Neuron (in vitro differentiated cells): ENCODE results near the gene CD247.

Experiments used
- H2AFZ ChIP-seq: one replicate; pipeline ENCODE4 v1.6.1; 2013; ENCODE audit warnings: low read depth, mild to moderate bottlenecking, inconsistent platforms, low read length, moderate library complexity
- H3K27me3 ChIP-seq: one replicate; pipeline ENCODE4 v1.6.1; 2013; ENCODE audit warnings: low read length; ENCODE audit not compliant: insufficient read depth
- H3K36me3 ChIP-seq: one replicate; pipeline ENCODE4 v1.6.1; 2013; ENCODE audit warnings: low read length; ENCODE audit not compliant: insufficient read depth
- H3K4me1 ChIP-seq: one replicate; pipeline ENCODE4 v1.6.1; 2013; ENCODE audit warnings: low read length; ENCODE audit not compliant: insufficient read depth
- H3K4me3 ChIP-seq: 2 replicates; pipeline ENCODE4 v1.5.1; 2013; ENCODE audit warnings: mild to moderate bottlenecking, low read length, moderate library complexity
- H3K9me3 ChIP-seq: one replicate; pipeline ENCODE4 v1.6.1; 2013; ENCODE audit warnings: low read length

Gene CD247

GRCh38 chr1:167515461-167515860, 2.9 kb downstream of the CD247 start:
- Histone ChIP-seq H3K27me3 (no peaks in the 10 kb centered on the region), H3K9me3 (no peaks in the 10 kb centered on the region), H3K36me3 (no peaks in the 10 kb centered on the region), H2AFZ (no peak overlapping the region), H3K4me3 (no peak overlapping the region), H3K4me1 (no peaks in the 10 kb centered on the region)

- no peaks in the 10 kb centered on the region for H3K9me3 ChIP-seq
- H3K4me3 ChIP-seq = no peak overlapping the region
- no peaks in the 10 kb centered on the region for H3K4me1 ChIP-seq
- H2AFZ ChIP-seq = no peak overlapping the region
- no peaks in the 10 kb centered on the region for H3K36me3 ChIP-seq
- H3K27me3 ChIP-seq = no peaks in the 10 kb centered on the region
Measured at GRCh38 chr1:167514288-167514687, 4.0 kb downstream of the CD247 start.

- Histone ChIP-seq H3K36me3 (no peaks in the 10 kb centered on the region), H3K9me3 (no peaks in the 10 kb centered on the region), H3K4me3 (no peak overlapping the region), H3K27me3 (no peaks in the 10 kb centered on the region), H3K4me1 (no peaks in the 10 kb centered on the region), H2AFZ (no peak overlapping the region)
Measured at GRCh38 chr1:167512046-167512654, 6.2 kb downstream of the CD247 start.

- Histone ChIP-seq H3K9me3 (no peaks in the 10 kb centered on the region), H3K4me1 (no peaks in the 10 kb centered on the region), H2AFZ (no peak overlapping the region), H3K27me3 (no peaks in the 10 kb centered on the region), H3K4me3 (no peak overlapping the region), H3K36me3 (no peaks in the 10 kb centered on the region)
Measured at GRCh38 chr1:167511374-167511986, 6.8 kb downstream of the CD247 start.

- H3K4me3 ChIP-seq = no peak overlapping the region
- H2AFZ ChIP-seq = no peak overlapping the region
- no peaks in the 10 kb centered on the region for H3K27me3 ChIP-seq
- no peaks in the 10 kb centered on the region for H3K9me3 ChIP-seq
- no peaks in the 10 kb centered on the region for H3K36me3 ChIP-seq
- H3K4me1 ChIP-seq = no peaks in the 10 kb centered on the region
Measured at GRCh38 chr1:167510881-167511280, 7.4 kb downstream of the CD247 start.

GRCh38 chr1:167510244-167510643, 8.1 kb downstream of the CD247 start:
- no peaks in the 10 kb centered on the region for H3K27me3 ChIP-seq
- no peaks in the 10 kb centered on the region for H3K9me3 ChIP-seq
- no peaks in the 10 kb centered on the region for H3K36me3 ChIP-seq
- no peak overlapping the region for H2AFZ ChIP-seq
- H3K4me1 ChIP-seq = no peaks in the 10 kb centered on the region
- H3K4me3 ChIP-seq = no peak overlapping the region

- Histone ChIP-seq H3K4me3 (no peak overlapping the region), H3K36me3 (no peaks in the 10 kb centered on the region), H3K9me3 (no peaks in the 10 kb centered on the region), H3K27me3 (no peaks in the 10 kb centered on the region), H2AFZ (no peak overlapping the region), H3K4me1 (no peaks in the 10 kb centered on the region)
Measured at GRCh38 chr1:167509587-167509986, 8.7 kb downstream of the CD247 start.

- H2AFZ ChIP-seq = no peak overlapping the region
- no peaks in the 10 kb centered on the region for H3K27me3 ChIP-seq
- H3K4me1 ChIP-seq = peaks cover 10% of the 10 kb centered on the region
Measured at GRCh38 chr1:167507719-167508118, 10.6 kb downstream of the CD247 start.

GRCh38 chr1:167504467-167504827, 13.9 kb downstream of the CD247 start:
- Histone ChIP-seq H3K27me3 (no peaks in the 10 kb centered on the region), H2AFZ (no peak overlapping the region), H3K4me1 (peaks cover 12% of the 10 kb centered on the region)

More at GRCh38 chr1:167507719-167508118, 10.6 kb downstream of the CD247 start:
- Histone ChIP-seq H3K9me3 (no peaks in the 10 kb centered on the region), H3K4me3 (no peak overlapping the region), H3K36me3 (no peaks in the 10 kb centered on the region)

GRCh38 chr1:167503626-167504466, 14.5 kb downstream of the CD247 start:
- H3K27me3 ChIP-seq = no peaks in the 10 kb centered on the region
- peaks cover 14% of the 10 kb centered on the region for H3K4me1 ChIP-seq
- no peaks in the 10 kb centered on the region for H3K36me3 ChIP-seq
- H2AFZ ChIP-seq = no peak overlapping the region
- no peaks in the 10 kb centered on the region for H3K9me3 ChIP-seq
- no peak overlapping the region for H3K4me3 ChIP-seq

More at GRCh38 chr1:167504467-167504827, 13.9 kb downstream of the CD247 start:
- H3K36me3 ChIP-seq = no peaks in the 10 kb centered on the region
- H3K4me3 ChIP-seq = no peak overlapping the region
- H3K9me3 ChIP-seq = no peaks in the 10 kb centered on the region

- no peak overlapping the region for H2AFZ ChIP-seq
- H3K4me3 ChIP-seq = no peak overlapping the region
- no peaks in the 10 kb centered on the region for H3K36me3 ChIP-seq
- H3K4me1 ChIP-seq = peaks cover 16% of the 10 kb centered on the region
- H3K27me3 ChIP-seq = no peaks in the 10 kb centered on the region
- no peaks in the 10 kb centered on the region for H3K9me3 ChIP-seq
Measured at GRCh38 chr1:167502719-167503462, 15.4 kb downstream of the CD247 start.

- Histone ChIP-seq H3K4me1 (peaks cover 22% of the 10 kb centered on the region), H3K36me3 (no peaks in the 10 kb centered on the region), H3K27me3 (no peaks in the 10 kb centered on the region), H2AFZ (no peak overlapping the region), H3K4me3 (no peak overlapping the region), H3K9me3 (no peaks in the 10 kb centered on the region)
Measured at GRCh38 chr1:167502192-167502551, 16.2 kb downstream of the CD247 start.
